Neural progenitor cell (in vitro differentiated cells): ENCODE data around the gene EIF5A. TPM values are rescaled to one million over a fixed set of nuclear protein-coding genes. Genes with fewer than 3 reads are reported as not detected.
"Not testable (repeated sequence)": the region's sequence is repeated elsewhere in the genome, so short reads cannot be mapped to it uniquely, and the experiment has no call there.

ENCODE experiments used
- DNase-seq: peaks from one replicate; pipeline ENCODE4 v3.0.0-alpha.2; 2016; ENCODE audit warnings: low spot score
- H2AFZ ChIP-seq: fragments of 200-600 bp; sonication (generic); replicated peaks from 2 replicates; pipeline ENCODE4 v1.6.1; 2016; ENCODE audit warnings: antibody characterized with exemption
- H3F3A ChIP-seq: fragments of 200-600 bp; sonication (generic); 2 replicates; pipeline ENCODE4 v1.6.1; 2016; ENCODE audit warnings: antibody characterized with exemption, low read depth
- H3K27ac ChIP-seq: fragments of 200-600 bp; sonication (generic); 2 replicates; pipeline ENCODE4 v1.5.1; 2016; ENCODE audit warnings: mild to moderate bottlenecking
- H3K27me3 ChIP-seq: fragments of 200-600 bp; sonication (generic); 2 replicates; pipeline ENCODE4 v1.6.1; 2016; ENCODE audit warnings: mild to moderate bottlenecking, moderate library complexity
- H3K36me3 ChIP-seq: fragments of 200-600 bp; sonication (generic); 2 replicates; pipeline ENCODE4 v1.5.1; 2016
- H3K4me1 ChIP-seq: fragments of 200-600 bp; sonication (generic); 2 replicates; pipeline ENCODE4 v1.6.1; 2016; ENCODE audit warnings: mixed run types
- H3K4me2 ChIP-seq: fragments of 200-600 bp; sonication (generic); 2 replicates; pipeline ENCODE4 v1.6.1; 2016
- H3K4me3 ChIP-seq: fragments of 200-600 bp; sonication (generic); 2 replicates; pipeline ENCODE4 v1.5.1; 2016
- H3K79me2 ChIP-seq: fragments of 200-600 bp; sonication (generic); 2 replicates; pipeline ENCODE4 v1.6.1; 2016; ENCODE audit warnings: low read depth
- H3K9ac ChIP-seq: fragments of 200-600 bp; sonication (generic); 2 replicates; pipeline ENCODE4 v1.6.1; 2016
- H3K9me3 ChIP-seq: fragments of 200-600 bp; sonication (generic); 2 replicates; pipeline ENCODE4 v1.5.1; 2016; ENCODE audit warnings: low read depth
- H4K20me1 ChIP-seq: fragments of 200-600 bp; sonication (generic); 2 replicates; pipeline ENCODE4 v1.6.1; 2016; ENCODE audit warnings: low read depth
- H3K27ac Mint-ChIP-seq: 3 replicates; pipeline ENCODE4 v1.8.0; 2021; ENCODE audit warnings: mixed read lengths
- H3K27me3 Mint-ChIP-seq: 2 replicates; pipeline ENCODE4 v1.8.0; 2022; ENCODE audit warnings: low read depth, mild to moderate bottlenecking, inconsistent platforms, moderate library complexity, mixed read lengths; ENCODE audit not compliant: insufficient read depth
- H3K36me3 Mint-ChIP-seq: 3 replicates; pipeline ENCODE4 v1.8.0; 2021; ENCODE audit warnings: mixed read lengths
- H3K4me1 Mint-ChIP-seq: 3 replicates; pipeline ENCODE4 v1.8.0; 2021; ENCODE audit warnings: mixed read lengths
- H3K4me3 Mint-ChIP-seq: 3 replicates; pipeline ENCODE4 v1.8.0; 2021; ENCODE audit warnings: mild to moderate bottlenecking, moderate library complexity, mixed read lengths
- H3K9me3 Mint-ChIP-seq: 3 replicates; pipeline ENCODE4 v1.8.0; 2020; ENCODE audit warnings: mixed read lengths
- CTCF ChIP-seq: fragments of 200-600 bp; sonication (generic); IDR thresholded peaks from 2 replicates; pipeline ENCODE4 v1.5.1; 2017; ENCODE audit warnings: antibody characterized with exemption, mild to moderate bottlenecking
- EZH2 ChIP-seq: fragments of 200-600 bp; sonication (generic); IDR thresholded peaks from 2 replicates; pipeline ENCODE4 v1.6.1; 2017; ENCODE audit warnings: antibody characterized with exemption, mild to moderate bottlenecking, moderate library complexity
- EZH2phosphoT487 ChIP-seq: fragments of 200-600 bp; sonication (generic); IDR thresholded peaks from 2 replicates; pipeline ENCODE4 v1.6.1; 2017; ENCODE audit warnings: antibody characterized with exemption
- total RNA-seq: library from RNA; depleted of rRNA; stranded (reverse); fragments of >200 nt; gene quantifications from 2 replicates; pipeline ENCODE4 v1.2.3, GENCODE V29; 2015; ENCODE audit warnings: low replicate concordance

Gene EIF5A
- total RNA-seq, 1 donor from 2014 or later: 251 TPM

GRCh38 chr17:7329997-7330637, 22.7 kb downstream of the EIF5A start:
- Histone ChIP-seq H3F3A (peaks cover 22% of the 10 kb centered on the region), H3K27me3 (no peaks in the 10 kb centered on the region), H3K79me2 (peaks cover 20% of the 10 kb centered on the region), H3K9me3 (no peaks in the 10 kb centered on the region), H3K9ac (no peak overlapping the region), H3K27ac (peak overlapping the region; percentile 79), H3K4me1 (peaks cover 14% of the 10 kb centered on the region), H3K4me2 (peak overlapping the region; percentile 74), H3K36me3 (no peaks in the 10 kb centered on the region), H4K20me1 (no peaks in the 10 kb centered on the region), H3K4me3 (peak overlapping the region; percentile 94), H2AFZ (peak overlapping the region; percentile 86)
- TF ChIP-seq EZH2 (no peak), EZH2phosphoT487 (no peak), CTCF (peak; percentile 4)
- H3K9me3 Mint-ChIP-seq: no peaks in the 10 kb centered on the region
- H3K27me3 Mint-ChIP-seq: peaks cover 14% of the 10 kb centered on the region
- peak overlapping the region; percentile 94 for H3K4me3 Mint-ChIP-seq
- DNase-seq: peak; percentile 92
- peak overlapping the region; percentile 95 for H3K27ac Mint-ChIP-seq
- peaks cover 28% of the 10 kb centered on the region for H3K4me1 Mint-ChIP-seq
- H3K36me3 Mint-ChIP-seq: peaks cover 2% of the 10 kb centered on the region

DNA sequence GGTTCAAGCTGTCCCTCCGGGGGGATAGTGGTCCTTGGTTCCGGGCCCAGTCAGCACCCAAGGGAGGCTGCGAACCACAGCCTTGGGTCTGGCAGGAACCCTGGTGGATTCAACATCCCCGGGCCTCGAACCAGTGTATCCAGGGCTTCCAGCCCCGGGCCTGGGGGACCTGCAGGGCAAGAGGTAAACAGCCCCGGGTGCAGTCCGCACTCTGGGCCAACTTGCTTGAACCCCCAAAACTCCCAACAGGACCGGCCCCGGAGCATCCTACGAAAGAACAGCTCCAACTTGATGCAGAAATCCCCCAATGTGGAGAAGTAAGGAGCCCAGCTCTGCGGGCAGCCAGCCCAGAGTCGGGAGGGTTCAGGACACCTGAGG, 23.2 kb downstream of the EIF5A start:
- TF ChIP-seq EZH2phosphoT487: no peak
- TF ChIP-seq CTCF: no peak
- TF ChIP-seq EZH2: no peak
- Histone ChIP-seq H2AFZ (peak overlapping the region; percentile 86), H3K4me1 (peaks cover 14% of the 10 kb centered on the region), H3K9ac (no peak overlapping the region), H3K27ac (peak overlapping the region; percentile 79), H3K79me2 (peaks cover 20% of the 10 kb centered on the region), H4K20me1 (no peaks in the 10 kb centered on the region), H3K4me2 (peak overlapping the region; percentile 74), H3K9me3 (no peaks in the 10 kb centered on the region), H3F3A (peaks cover 22% of the 10 kb centered on the region), H3K27me3 (no peaks in the 10 kb centered on the region), H3K4me3 (peak overlapping the region; percentile 94), H3K36me3 (no peaks in the 10 kb centered on the region)
- Mint-ChIP-seq H3K27ac (peak overlapping the region; percentile 34), H3K27me3 (peaks cover 17% of the 10 kb centered on the region), H3K36me3 (peaks cover 2% of the 10 kb centered on the region), H3K4me3 (peak overlapping the region; percentile 94), H3K4me1 (peaks cover 28% of the 10 kb centered on the region), H3K9me3 (no peaks in the 10 kb centered on the region)
- DNase-seq: no peak

DNA sequence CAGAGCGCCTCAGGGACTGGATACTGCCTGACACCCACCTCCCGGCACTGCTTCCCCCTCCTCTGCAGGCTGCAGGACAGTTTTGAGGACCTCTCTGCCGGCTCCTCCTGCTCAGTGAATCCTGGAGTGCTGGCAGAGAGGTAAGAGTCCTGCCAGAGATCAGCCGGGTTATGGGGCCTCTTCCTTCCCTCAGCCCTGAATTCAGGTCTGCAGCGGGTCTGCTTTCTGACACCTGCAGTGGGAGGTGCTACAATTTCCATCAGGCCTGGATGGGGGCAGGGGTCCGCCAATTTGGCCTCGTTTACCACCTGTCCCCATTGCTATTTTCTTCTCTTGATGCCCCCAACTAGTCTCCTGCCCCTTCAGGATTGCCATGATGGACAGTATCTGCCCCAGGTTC, 24.7 kb downstream of the EIF5A start:
- TF ChIP-seq CTCF: no peak
- no peaks in the 10 kb centered on the region for H3K36me3 ChIP-seq
- H3K27me3 ChIP-seq: no peaks in the 10 kb centered on the region
- peaks cover 32% of the 10 kb centered on the region for H3K4me1 Mint-ChIP-seq
- DNase-seq: no peak
- H3K36me3 Mint-ChIP-seq: no peaks in the 10 kb centered on the region
- no peak overlapping the region for H3K27ac ChIP-seq
- no peak overlapping the region for H2AFZ ChIP-seq
- H3K9me3 ChIP-seq: no peaks in the 10 kb centered on the region
- peaks cover 17% of the 10 kb centered on the region for H3K27me3 Mint-ChIP-seq
- H4K20me1 ChIP-seq: no peaks in the 10 kb centered on the region
- no peak overlapping the region for H3K9ac ChIP-seq
- peaks cover 21% of the 10 kb centered on the region for H3K4me1 ChIP-seq
- peak overlapping the region; percentile 54 for H3K4me3 Mint-ChIP-seq
- H3K79me2 ChIP-seq: peaks cover 18% of the 10 kb centered on the region
- H3K27ac Mint-ChIP-seq: peak overlapping the region; percentile 46
- peaks cover 25% of the 10 kb centered on the region for H3F3A ChIP-seq
- H3K4me2 ChIP-seq: no peak overlapping the region
- no peak overlapping the region for H3K4me3 ChIP-seq
- H3K9me3 Mint-ChIP-seq: no peaks in the 10 kb centered on the region

GRCh38 chr17:7332600-7333069, 25.2 kb downstream of the EIF5A start:
- H3K4me3 Mint-ChIP-seq, H3K27ac ChIP-seq, H3K4me2 ChIP-seq, H3K36me3 Mint-ChIP-seq, H3K4me3 ChIP-seq, DNase-seq, H3K27me3 ChIP-seq, H3K9me3 Mint-ChIP-seq, H3K9ac ChIP-seq, H4K20me1 ChIP-seq, H2AFZ ChIP-seq, H3K9me3 ChIP-seq, H3K36me3 ChIP-seq: not testable (repeated sequence)
- H3K27me3 Mint-ChIP-seq: peaks cover 17% of the 10 kb centered on the region
- Histone ChIP-seq H3K4me1 (peaks cover 21% of the 10 kb centered on the region), H3K79me2 (peaks cover 13% of the 10 kb centered on the region), H3F3A (peaks cover 31% of the 10 kb centered on the region)
- peaks cover 33% of the 10 kb centered on the region for H3K4me1 Mint-ChIP-seq
- peak overlapping the region; percentile 46 for H3K27ac Mint-ChIP-seq
